ENCODE data around the gene TOB1.
"Not testable (repeated sequence)": the region's sequence is repeated elsewhere in the genome, so short reads cannot be mapped to it uniquely, and the experiment has no call there.

The TOB1 gene

DNA sequence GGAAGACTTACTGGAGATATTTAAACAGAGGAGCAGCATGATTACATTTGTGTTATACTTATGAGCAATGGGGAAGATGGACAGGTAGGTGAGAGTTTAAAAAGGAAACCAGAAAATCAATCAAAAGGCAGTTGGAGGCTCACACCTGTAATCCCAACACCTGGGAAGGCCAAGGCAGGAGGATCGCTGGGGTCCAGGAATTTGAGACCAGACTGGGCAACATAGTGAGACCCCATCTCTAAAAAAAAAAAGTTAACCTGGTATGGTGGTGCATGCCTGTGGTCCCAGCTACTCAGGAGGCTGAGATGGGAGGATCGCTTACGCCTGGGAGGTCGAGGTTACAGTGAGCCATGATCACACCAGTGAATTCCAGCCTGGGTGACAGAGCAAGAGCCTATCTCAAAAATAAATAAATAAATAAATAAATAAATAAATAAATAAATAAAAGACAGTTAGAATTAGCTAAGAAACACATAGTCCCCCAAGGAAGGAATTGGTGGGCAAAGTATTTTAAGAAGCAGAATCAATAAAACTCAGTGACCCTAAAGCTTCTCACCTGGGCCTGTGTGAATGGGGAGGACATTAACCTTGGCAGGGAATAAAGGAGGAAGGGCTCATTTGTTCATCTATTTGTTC, 32.3 kb upstream of the TOB1 start:
- DNase-seq = no peak

DNA sequence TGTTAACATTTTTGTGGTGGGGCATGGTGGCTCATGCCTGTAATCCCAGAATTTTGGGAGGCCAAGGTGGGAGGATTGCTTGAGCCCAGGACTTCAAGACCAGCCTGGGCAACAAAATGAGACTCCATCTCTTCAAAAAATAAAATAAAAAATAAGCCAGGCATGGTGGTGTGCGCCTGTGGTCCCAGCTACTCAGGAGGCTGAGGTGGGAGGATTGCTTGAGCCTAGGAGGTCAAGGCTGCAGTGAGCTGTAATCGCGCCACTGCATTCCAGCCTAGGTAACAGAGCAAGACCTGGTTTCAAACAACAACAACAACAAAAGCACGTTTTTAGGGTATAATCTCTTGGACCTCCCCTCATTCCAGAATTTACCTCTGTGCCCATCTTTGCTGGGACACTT, 28.4 kb upstream of the TOB1 start:
- not testable (repeated sequence) for DNase-seq

DNA sequence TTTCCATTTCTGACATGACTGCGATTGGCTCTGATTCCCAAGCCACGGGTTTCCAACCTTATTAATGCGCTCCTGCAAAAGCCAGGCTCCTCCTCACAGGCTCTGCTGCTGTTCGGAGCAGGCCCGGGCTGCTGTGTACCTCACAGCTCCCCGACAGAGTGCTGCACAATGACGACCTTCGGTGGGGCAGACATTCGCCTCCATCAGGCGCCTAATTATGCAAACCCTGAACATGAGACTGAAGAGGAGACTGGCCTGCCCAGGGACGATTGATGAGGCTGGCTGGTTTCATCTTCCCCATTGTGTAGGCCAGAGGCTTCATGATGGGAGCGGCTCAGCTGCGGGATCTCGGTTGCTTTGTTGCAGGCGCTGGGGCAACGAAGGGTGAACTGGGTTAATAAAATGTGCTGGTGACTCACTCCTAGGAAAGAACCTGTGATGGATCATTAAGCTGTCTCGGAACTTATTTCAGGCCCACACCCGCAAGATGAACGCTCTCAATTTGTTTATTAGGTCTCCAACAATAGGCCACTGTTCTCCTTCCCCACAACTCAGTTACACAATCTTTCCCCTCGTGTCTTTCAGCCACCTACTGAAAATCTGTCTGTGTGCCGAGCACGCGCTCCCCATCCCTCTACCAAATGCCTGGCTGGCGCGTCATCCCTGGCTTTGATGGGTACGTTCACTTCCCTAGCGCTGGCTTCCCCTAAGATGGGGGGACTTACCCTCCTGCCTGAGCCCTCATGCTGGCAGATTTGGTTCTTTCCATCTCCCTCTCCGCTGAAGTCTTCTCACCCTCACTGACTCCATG, 27.2 kb upstream of the TOB1 start:
- DNase-seq = no peak

DNA sequence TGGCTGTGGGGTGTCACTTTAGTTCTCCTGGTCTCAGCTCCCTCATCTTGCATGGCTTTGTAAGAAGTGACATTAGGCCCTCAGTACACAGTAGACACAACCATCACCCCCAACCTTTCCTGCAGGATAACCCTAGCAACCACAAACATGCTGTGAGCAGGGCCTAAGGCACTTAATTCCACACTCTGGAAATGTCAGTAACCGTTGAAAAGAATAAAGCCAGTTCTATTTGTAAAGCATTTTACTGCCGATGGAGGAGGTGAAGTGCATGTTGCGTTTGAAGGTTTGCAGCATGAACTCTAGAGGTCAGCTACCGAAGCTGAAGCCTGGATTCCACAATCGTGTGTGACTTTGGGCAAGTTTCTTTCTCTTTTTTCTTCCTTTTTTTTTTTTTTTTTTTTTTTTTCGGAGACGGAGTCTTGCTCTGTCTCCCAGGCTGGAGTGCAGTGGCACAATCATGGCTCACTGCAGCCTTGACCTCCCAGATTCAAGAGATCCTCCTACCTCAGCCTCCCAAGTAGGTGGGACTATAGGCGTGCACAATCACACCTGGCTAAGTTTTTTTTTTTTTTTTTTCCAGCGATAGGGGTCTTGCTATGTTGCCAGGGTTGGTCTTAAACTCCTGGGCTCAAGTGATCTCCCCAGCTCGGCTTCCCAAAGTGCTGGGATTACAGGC, 26.1 kb upstream of the TOB1 start:
- no peak for DNase-seq

DNA sequence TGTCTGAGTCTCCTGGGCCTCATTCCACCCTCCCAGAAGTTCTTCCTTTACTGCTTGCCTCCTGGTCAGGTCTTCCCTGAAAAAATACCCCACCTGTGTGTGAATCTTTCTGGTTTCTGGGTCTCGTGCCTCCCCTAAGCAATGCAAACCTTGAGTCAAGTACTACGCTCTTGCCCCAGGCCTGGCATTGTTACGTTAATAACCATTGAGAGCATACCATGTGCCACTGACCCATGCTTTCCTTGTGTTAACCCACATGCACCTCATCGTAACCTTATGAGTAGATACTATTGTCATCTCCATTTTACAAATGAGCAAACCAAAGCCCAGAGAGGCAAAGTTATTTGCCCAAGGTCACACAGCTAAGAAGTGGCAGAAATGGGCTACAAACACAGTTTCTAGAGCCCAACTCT, 25.4 kb upstream of the TOB1 start:
- no peak for DNase-seq

DNA sequence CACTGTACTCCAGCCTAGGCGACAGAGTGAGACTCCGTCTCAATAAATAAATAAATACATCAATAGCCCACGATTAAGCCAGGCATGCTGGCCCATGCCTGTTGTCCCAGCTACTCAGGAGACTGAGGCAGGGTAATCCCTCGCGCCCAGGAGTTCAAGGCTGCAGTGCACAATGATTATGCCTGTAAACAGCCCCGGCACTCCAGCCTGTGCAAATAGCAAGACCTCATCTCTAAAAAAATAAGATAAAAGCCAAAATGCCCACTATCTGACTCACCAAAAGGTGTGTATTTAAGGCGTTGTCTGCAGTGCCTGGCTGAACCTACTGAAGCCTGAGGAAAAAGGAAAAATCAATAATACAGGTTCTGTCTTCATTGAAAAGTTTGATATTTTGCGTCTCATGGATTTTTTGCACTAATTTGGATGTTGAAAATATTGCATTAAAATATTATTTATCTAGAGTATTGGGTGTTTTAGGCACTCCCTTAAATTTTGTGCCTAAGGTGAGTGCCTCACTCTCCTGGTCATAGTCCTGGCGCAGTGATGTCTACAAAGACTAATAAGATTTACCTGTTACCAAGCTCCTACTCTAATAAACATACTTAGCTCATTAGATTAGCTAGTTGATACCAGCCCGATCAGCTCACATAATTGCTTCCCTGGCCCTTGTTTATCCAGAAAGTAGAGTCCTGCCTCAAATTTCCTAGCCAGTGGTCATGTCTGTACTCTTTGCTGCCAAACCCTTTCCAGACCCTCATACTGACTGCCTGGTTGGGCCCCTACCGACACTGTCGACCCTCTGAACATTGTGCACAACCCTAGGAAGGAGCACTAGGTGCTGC, 24.7 kb upstream of the TOB1 start:
- no peak for DNase-seq

DNA sequence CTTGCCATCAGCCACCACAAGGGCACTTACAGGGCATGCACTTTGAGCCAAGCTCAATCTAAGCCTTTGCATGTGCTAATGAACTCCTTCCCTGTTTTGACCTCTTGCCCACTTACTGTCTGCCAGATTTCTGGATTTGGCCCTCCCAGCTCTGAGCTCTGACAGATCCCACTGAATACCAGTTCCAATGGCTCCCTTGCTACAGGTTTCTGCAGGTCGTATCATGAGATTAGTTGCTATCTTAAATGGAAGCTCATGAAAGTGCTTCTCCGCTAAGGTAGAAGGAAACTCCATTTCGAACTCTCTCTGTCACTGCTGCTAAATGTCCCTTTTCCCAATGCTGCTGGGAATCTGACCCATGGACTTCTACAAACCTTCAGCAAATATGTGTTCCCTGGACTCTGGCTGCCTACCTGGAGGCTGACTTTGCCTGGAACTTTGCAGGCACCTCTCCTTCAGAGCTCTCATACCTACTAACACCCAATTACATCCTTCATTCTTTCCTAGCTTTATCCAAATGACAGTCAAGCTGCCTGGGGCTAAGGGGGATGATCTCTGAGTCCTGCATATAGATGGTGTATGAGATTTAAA, 23.5 kb upstream of the TOB1 start:
- DNase-seq = no peak

DNA sequence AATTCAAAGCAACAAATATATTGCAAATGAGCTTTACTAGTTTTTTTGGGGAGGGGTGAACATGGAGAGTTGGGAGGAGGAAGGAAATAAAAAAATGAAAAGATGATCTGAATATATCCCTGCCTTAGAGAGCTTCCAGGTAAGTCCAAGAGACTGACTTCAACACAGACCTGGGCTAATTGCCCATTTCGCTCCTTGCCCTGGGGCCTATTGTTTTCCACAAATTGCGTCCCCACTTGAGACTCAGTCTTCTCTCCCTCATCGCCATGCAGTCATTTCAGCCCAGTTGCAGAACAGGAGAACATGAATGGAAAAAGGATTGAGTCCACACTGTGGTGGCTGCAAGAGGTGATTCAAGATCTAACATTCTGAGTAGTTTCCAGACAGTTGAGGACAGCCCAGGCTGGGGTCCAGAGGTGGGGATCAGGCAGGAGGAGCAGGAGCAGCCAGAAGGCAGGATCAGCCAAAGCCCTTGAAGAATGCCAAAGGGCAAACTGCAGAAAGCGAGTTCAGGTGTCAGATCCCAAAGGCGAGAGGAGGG, 21.6 kb upstream of the TOB1 start:
- no peak for DNase-seq

DNA sequence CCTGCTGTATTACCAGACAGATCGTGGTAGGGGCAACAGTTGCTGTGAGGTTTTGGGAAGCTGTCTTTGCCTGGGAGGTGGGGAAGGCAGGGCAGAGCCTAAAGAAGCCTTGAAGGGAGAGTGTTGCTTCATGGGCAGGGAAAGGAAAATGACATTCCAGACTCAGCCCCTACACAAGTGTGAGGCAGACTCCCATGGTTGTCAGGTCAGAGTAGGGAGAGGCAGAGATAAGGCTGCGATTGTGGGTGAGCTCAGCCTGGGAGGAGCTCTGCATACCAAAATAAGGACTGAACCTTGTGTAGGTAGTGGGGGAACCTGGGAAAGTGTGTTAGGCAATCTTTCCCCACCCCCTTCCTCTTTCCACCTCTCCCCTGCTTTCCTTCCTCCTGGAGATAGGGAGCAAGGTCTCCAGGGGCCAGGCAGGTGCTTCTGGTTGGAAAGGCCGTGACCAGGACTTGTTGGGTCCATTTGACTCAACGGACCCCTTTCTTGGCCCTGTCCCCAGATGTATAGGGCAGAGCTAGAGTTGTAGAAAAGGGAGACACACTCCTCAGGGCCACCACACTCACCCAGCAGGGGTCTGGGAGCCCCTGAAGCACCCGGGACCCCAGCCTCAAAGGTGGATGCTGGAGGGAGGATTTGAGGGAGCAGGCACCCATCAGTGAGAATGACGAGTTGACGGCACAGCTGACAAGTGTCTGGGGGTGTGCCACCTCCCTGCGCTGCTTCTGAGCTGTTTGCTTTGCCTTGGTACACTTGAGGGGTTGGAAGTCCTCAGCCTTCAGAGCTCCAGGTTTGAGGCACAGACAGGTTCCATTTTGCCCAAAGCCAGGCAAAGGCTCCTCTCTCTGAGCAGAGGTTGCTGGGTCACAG, 18.5 kb upstream of the TOB1 start:
- DNase-seq = no peak

DNA sequence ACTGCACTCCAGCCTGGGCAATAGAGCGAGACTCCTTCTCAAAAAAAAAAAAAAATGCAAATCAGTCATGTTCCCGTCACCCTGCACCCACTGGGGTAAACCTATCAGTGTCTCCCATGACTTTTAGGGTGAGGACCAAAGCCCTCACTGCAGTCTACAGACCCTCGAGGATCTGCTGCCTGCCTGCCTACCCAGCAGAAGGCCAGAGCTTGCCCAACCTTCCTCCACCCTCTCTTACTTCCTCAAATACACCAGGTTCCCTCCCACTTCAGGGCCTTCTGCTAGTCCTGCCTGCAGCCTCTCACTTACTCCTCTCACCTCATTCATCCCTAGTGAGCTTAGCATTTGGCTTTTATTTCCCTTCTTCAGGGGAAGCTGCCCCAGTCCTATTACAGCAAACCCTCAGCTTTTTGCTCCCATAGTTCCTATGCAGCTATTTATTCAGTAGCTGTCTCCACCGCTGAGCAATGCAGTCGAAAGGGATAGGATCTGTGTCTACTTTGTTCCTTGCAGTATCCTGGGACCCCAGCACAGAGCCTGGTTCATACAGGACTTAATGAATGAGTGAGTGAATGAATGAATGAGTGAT, 17.8 kb upstream of the TOB1 start:
- DNase-seq = no peak

DNA sequence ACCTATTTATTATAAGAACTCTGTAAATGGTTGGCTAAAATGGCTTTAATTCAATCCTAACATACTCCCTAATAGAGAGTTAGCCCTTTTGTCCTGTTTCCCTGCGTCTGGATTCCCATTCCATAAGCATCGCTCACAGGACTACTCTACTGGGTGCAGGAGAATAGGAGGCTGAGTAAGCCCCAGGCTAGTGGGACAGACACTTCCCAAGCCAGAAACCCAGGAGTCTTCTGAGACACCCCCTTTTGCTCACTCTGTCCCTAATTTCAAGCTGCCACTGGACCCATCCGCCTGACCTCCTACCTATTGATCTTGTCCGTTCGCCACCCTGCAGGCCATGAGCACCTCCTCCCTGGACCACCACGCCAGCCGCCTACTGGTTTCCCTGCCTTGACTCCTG, 16.7 kb upstream of the TOB1 start:
- DNase-seq = no peak

DNA sequence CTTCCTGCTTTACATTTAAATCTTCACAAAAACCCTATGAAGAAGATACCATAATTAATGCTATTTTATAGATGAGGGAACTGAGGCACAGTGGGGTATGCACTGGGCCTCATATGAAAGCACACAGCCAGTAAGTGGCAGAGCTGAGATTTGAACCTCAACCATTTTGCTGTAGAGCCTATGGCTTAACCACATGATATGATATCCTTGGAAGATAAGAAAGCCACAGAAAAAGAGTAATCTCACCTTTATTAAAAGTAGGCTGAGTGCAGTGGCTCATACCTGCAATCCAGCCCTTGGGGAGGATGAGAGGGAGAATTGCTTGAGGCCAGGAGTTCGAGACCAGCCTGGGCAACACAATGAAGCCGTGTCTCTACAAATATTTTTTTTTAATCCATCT, 15.0 kb upstream of the TOB1 start:
- no peak for DNase-seq

DNA sequence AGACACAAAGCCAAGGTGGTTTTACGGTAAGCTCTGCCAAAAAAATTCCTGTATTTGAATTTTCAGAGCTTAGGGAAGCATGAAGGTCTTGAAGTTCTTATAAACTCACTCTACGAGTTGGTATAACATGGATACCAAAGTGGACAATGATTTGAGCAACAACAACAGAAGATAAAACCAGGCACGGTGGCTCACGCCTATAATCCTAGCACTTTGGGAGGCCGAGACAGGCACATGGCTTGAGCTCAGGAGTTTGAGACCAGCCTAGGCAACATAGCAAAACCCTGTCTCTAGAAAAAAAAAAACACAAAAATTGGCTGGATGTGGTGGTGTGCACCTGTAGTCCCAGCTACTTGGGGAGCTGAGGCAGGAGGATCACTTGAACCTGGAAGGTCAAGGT, 12.9 kb upstream of the TOB1 start:
- DNase-seq = no peak

DNA sequence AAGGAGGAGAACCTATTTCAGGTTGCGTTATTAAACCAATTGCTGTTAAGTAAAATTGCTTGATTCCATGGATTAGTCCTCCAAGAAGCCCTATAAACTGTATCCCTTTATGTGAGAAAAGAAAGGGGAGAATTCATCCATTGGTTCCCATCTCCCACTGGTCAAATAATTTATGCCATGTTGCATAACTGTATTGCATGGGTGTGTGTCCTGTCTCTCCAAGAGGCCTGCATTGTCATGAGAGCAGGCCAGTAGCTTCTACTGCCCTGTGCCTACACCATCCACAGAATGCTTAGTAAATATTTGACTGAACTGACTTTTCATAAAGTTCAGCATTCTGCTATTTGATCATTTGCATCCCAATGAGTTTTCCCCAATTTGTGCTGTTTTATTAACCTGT, 11.7 kb upstream of the TOB1 start:
- DNase-seq = no peak

DNA sequence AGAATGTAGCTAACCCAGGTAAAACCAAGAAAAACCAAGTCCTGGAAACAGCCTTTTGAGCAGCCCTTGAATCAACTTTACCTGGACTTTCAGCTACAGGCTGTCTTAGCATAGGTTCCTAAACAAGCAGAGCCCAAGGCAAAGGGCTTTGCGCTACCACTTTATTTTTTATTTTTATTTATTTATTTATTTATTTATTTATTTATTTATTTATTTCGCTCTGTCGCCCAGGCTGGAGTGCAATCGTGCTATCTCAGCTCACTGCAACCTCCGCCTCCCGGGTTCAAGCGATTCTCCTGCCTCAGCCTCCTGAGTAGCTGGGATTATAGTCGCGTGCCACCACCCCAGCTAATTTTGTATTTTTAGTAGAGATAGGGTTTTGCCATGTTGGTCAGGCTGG, 10.9 kb upstream of the TOB1 start:
- DNase-seq = not testable (repeated sequence)

DNA sequence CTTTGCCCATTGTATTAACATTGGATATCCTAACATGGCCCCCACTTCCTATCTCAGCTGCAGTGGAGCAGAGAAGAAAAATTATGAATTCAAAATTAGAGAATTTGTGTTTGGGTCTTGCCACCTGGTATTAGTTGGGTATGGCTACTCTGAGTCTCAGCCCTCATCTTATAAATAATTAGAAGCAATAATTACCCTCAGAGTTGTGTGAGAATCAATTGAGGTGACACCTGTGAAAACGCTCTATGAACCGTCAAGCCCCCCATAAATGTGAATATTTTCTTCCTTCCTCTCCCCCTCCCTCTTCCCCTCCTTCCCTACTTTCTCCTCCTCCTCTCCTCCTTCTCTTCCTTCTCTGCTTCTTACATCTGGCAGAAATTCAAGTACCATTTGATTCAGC, 8.9 kb upstream of the TOB1 start:
- DNase-seq = no peak

DNA sequence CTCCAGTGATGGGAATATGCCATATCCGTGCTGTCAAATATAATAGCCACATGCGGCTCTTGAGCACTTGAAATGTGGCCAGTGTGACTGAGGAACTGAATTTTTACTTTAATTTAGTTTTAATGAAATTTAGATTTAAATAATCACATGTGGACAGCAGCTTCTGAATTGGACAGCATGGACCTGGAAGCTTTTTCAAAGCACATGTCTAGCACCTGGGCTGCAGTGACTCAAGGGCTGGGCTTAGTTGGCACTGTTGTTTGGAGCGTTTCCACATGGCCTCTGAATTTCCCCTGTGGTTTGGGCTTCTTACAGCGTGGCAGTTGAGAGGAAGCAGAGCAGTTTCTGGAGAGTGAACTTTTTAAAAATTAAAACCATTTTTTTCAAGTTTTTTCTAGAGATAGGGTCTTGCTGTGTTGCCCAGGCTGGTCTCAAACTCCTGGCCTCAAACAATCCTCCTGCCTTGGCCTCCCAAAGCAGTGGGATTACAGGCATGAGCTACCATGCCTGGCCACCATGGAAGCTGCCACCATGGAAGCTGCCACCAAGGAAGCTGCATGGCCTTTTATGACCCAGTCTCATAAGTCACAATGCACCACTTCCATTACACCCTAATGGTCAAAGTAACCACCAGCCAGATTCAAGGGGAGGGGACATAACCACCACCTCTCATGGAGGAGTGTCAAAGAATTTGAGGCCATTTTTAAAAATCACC, 6.7 kb upstream of the TOB1 start:
- peak; percentile 40 for DNase-seq

DNA sequence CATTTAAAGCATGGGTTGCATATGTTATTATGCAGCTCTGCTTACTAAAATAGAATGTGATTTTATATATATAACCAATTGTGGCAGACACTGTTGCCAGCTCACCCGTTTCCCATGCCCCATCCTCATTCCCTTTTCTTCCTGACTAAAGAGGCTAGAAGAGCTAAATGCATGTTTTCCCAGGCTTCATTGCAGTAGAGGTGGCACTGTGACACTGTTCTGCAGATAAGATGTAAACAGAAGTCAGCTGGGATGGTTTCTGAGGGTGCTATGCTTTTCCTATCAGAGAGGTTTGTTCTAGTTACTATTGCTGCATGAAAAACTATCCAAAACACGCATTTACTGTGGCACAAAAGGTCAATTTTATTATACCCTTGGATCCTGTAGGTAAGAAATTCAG, 5.7 kb upstream of the TOB1 start:
- DNase-seq = no peak

DNA sequence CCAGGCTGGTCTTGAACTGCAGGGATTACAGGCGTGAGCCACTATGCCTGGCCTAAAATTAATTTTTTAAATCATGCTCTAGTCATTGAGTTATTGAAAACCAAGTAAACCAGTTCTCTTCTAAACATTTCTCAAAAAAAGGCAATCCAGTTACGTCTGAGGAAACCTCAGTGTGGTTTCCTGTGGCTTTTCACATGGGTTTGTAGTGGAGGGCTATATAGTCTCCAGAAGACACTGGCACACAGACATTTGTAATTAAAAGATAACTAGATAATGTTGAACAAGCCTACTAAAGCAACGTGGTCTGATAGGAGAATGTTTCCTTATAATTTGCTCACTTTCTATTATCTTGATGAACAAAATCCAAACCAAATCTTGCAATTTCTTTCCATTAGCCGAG, 5.2 kb upstream of the TOB1 start:
- DNase-seq = no peak

DNA sequence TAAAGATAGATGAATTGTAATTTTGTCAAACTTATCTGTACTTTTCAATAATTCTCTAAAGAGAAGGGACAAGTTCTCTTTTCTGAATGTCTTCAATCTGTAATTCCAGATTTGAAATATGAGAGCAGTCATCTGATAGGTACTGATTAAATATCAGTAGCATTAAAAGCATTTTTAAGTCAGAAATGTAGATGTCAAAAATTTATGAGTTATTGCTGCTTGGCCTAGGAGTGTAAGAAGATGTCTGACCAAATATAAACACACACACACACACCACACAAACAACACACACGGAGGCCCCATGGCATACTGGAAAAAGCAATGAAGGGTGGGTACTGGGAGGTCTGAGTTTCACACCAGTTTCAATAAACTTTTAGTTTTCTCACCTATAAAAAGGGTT, 2.4 kb upstream of the TOB1 start:
- no peak for DNase-seq

DNA sequence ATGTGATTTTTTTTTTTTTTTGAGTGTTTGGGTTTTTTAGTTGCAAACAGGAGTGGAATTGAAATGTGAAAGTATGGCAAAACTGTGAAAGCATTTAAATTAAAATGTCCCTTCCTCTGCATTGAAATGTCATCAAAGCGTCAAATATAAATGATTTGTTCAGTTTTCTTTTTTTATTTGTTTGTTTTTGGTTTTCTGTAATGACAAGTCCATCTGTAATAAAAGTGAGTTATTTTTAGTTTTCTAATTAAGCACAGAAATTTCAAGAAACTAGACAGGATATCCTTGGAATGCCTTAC, 1.9 kb upstream of the TOB1 start:
- DNase-seq = no peak
